Esophagus (tissue), 2 donors: ENCODE data around the gene RANBP1. TPM values are rescaled to one million over a fixed set of nuclear protein-coding genes. Genes with fewer than 3 reads are reported as not detected.

ENCODE experiments used
- H3K27ac ChIP-seq, 2 donors: one replicate each; pipeline ENCODE4 v1.5.1; 2013; ENCODE audit warnings: low read depth in 2 of 2, mild to moderate bottlenecking in 2 of 2, inconsistent platforms in 1 of 2, low read length in 1 of 2, moderate library complexity in 1 of 2
- H3K27me3 ChIP-seq, 2 donors: one replicate each; pipeline ENCODE4 v1.6.1; 2013; ENCODE audit warnings: low read length in 2 of 2, control low read depth in 1 of 2, mild to moderate bottlenecking in 1 of 2; ENCODE audit not compliant: insufficient read depth in 2 of 2, control insufficient read depth in 1 of 2
- H3K36me3 ChIP-seq, 2 donors: one replicate each; pipeline ENCODE4 v1.6.1; 2013; ENCODE audit warnings: low read length in 1 of 2; ENCODE audit not compliant: control insufficient read depth in 2 of 2, insufficient read depth in 2 of 2
- H3K4me1 ChIP-seq, 2 donors: one replicate each; pipeline ENCODE4 v1.6.1; 2013; ENCODE audit warnings: low read length in 1 of 2; ENCODE audit not compliant: control insufficient read depth in 2 of 2, insufficient read depth in 2 of 2
- H3K4me3 ChIP-seq, 2 donors: one replicate each; pipeline ENCODE4 v1.5.1; 2013; ENCODE audit warnings: low read length in 2 of 2, mild to moderate bottlenecking in 2 of 2, low read depth in 1 of 2, moderate library complexity in 1 of 2
- H3K9me3 ChIP-seq, 2 donors: one replicate each; pipeline ENCODE4 v1.6.1; 2013; ENCODE audit warnings: mild to moderate bottlenecking in 2 of 2, low read depth in 1 of 2, low read length in 1 of 2, moderate library complexity in 1 of 2; ENCODE audit not compliant: control insufficient read depth in 2 of 2, insufficient read depth in 1 of 2
- WGBS, 2 donors: extraction: QIAGEN DNeasy Blood & Tissue Kit; methylation state at CpG; one replicate each; pipeline ENCODE4 v1.1.7; 2013; 5-methylcytosine and 5-hydroxymethylcytosine counted together
- polyA plus RNA-seq, 2 donors: library from polyadenylated mRNA; stranded (reverse); fragments of 200-250 nt; gene quantifications; one replicate each; pipeline ENCODE4 v1.2.3, GENCODE V29; 2013
- donor health status: healthy with polysubstance abuse.
- donor health status: Bipolar disorder and iron deficiency.

The RANBP1 gene
- polyA plus RNA-seq, 2 donors: 49.2 to 136 TPM

GRCh38 chr22:20107951-20108756 is 7.8 kb upstream of the RANBP1 start:
- H3K27ac ChIP-seq: no peak overlapping the region
- no peaks in the 10 kb centered on the region for H3K9me3 ChIP-seq
- WGBS, 2 donors: 77 to 86% methylated on average over 13 of the region's 13 CpGs
- H3K27me3 ChIP-seq: no peaks in the 10 kb centered on the region
- no peaks in the 10 kb centered on the region for H3K4me1 ChIP-seq
- no peak overlapping the region for H3K4me3 ChIP-seq
- peaks cover 28 to 75% of the 10 kb centered on the region in 2 donors for H3K36me3 ChIP-seq

GRCh38 chr22:20108757-20109230 is 7.1 kb upstream of the RANBP1 start:
- Histone ChIP-seq H3K27me3 (no peaks in the 10 kb centered on the region), H3K36me3 (peaks cover 28 to 79% of the 10 kb centered on the region in 2 donors), H3K27ac (no peak overlapping the region), H3K4me3 (no peak overlapping the region), H3K9me3 (no peaks in the 10 kb centered on the region), H3K4me1 (no peaks in the 10 kb centered on the region)
- WGBS, 2 donors: 85 to 86% methylated on average over 12 of the region's 12 CpGs

GRCh38 chr22:20109411-20110358 is 6.2 kb upstream of the RANBP1 start:
- H3K4me1 ChIP-seq: no peaks in the 10 kb centered on the region
- H3K9me3 ChIP-seq: no peaks in the 10 kb centered on the region
- peaks cover 34 to 81% of the 10 kb centered on the region in 2 donors for H3K36me3 ChIP-seq
- H3K27me3 ChIP-seq: no peaks in the 10 kb centered on the region
- no peak overlapping the region for H3K27ac ChIP-seq
- WGBS, 2 donors: 78 to 84% methylated on average over 23 of the region's 23 CpGs
- H3K4me3 ChIP-seq: no peak overlapping the region

GRCh38 chr22:20110359-20110985 is 5.4 kb upstream of the RANBP1 start:
- H3K9me3 ChIP-seq: no peaks in the 10 kb centered on the region
- peaks cover 36 to 80% of the 10 kb centered on the region in 2 donors for H3K36me3 ChIP-seq
- 85 to 89% methylated on average over 9 of the region's 9 CpGs for WGBS, 2 donors
- no peak overlapping the region for H3K27ac ChIP-seq
- H3K4me3 ChIP-seq: no peak overlapping the region
- H3K4me1 ChIP-seq: no peaks in the 10 kb centered on the region
- no peaks in the 10 kb centered on the region for H3K27me3 ChIP-seq

- no peaks in the 10 kb centered on the region for H3K27me3 ChIP-seq
- no peak overlapping the region for H3K27ac ChIP-seq
- H3K36me3 ChIP-seq: peaks cover 36 to 73% of the 10 kb centered on the region in 2 donors
- WGBS, 2 donors: 55 to 60% methylated on average over 13 to 14 of the region's 14 CpGs
- peaks cover 3 to 4% of the 10 kb centered on the region in 2 donors for H3K4me1 ChIP-seq
- no peaks in the 10 kb centered on the region for H3K9me3 ChIP-seq
- H3K4me3 ChIP-seq: no peak overlapping the region
These were observed 4.7 kb upstream of the RANBP1 start for GRCh38 chr22:20111045-20111688.

- no peak overlapping the region for H3K4me3 ChIP-seq
- WGBS, 2 donors: 72 to 84% methylated on average over 7 of the region's 7 CpGs
- H3K36me3 ChIP-seq: peaks cover 31 to 67% of the 10 kb centered on the region in 2 donors
- H3K4me1 ChIP-seq: peaks cover 6 to 8% of the 10 kb centered on the region in 2 donors
- no peaks in the 10 kb centered on the region for H3K9me3 ChIP-seq
- no peak overlapping the region for H3K27ac ChIP-seq
- no peaks in the 10 kb centered on the region for H3K27me3 ChIP-seq
These were observed 3.9 kb upstream of the RANBP1 start for GRCh38 chr22:20111689-20112622.

GRCh38 chr22:20112623-20113511 is 3.0 kb upstream of the RANBP1 start:
- Histone ChIP-seq H3K9me3 (no peaks in the 10 kb centered on the region), H3K4me3 (no peak overlapping the region), H3K36me3 (peaks cover 24 to 58% of the 10 kb centered on the region in 2 donors), H3K4me1 (peaks cover 6 to 8% of the 10 kb centered on the region in 2 donors), H3K27ac (no peak overlapping the region), H3K27me3 (no peaks in the 10 kb centered on the region)
- 77 to 78% methylated on average over 26 of the region's 26 CpGs for WGBS, 2 donors
